B cell (primary cell): ENCODE measurements around the gene EMC10. TPM values are rescaled to one million over a fixed set of nuclear protein-coding genes. Genes with fewer than 3 reads are reported as not detected.

Source experiments
- ATAC-seq: fragments of 200-7000 bp; cut with Tn5 transposase; one replicate; pipeline ENCODE4 v1.10.0; 2021; ENCODE audit warnings: low read depth, mild to moderate bottlenecking, moderate number of reproducible peaks, moderate library complexity
- CTCF ChIA-PET: fragments of 350-600 bp; sonication (Branson Sonifier 250); formaldehyde crosslinking; loops from one replicate; lab custom pipeline; 2021; ENCODE audit warnings: antibody characterized with exemption, inconsistent platforms; lab: Charles Lee
- POLR2A ChIA-PET: fragments of 350-600 bp; sonication (Branson Sonifier 250); formaldehyde crosslinking; loops from one replicate; lab custom pipeline; 2021; ENCODE audit warnings: antibody characterized with exemption; lab: Charles Lee
- DNase-seq: peaks from one replicate; pipeline ENCODE4 v3.0.0; 2013
- H2AFZ ChIP-seq: 2 replicates; pipeline ENCODE4 v1.6.1; 2012; ENCODE audit warnings: mild to moderate bottlenecking, low read depth, low read length; ENCODE audit not compliant: insufficient read depth, poor library complexity, severe bottlenecking
- H3K27ac ChIP-seq, 2 donors: 1 replicate in 1 of 2; 2 replicates in 1 of 2; pipeline ENCODE4 v1.5.1; 2012 to 2013; ENCODE audit warnings: low read length in 2 of 2, mild to moderate bottlenecking in 2 of 2, moderate library complexity in 1 of 2
- H3K27me3 ChIP-seq, 4 experiments: fragments of 200-600 bp in 1 of 4; sonication (generic) in 1 of 4; replicated peaks in 1 of 4; 1 replicate in 2 of 4; 2 replicates in 2 of 4; pipeline versions ENCODE4 v1.6.1 to v1.7.0; 2013 to 2016; ENCODE audit warnings: low read length in 3 of 4, mild to moderate bottlenecking in 2 of 4, mixed read lengths in 1 of 4, moderate library complexity in 1 of 4; ENCODE audit not compliant: insufficient read depth in 4 of 4, control insufficient read depth in 3 of 4; ENCODE audit errors: control extremely low read depth in 1 of 4
- H3K36me3 ChIP-seq, 2 experiments: replicated peaks in 1 of 2; 1 replicate in 1 of 2; 2 replicates in 1 of 2; pipeline versions ENCODE4 v1.6.1 to v1.7.1; 2013; ENCODE audit warnings: low read length in 1 of 2; ENCODE audit not compliant: insufficient read depth in 2 of 2, control insufficient read depth in 1 of 2; ENCODE audit errors: control extremely low read depth in 1 of 2, extremely low read depth in 1 of 2
- H3K4me1 ChIP-seq, 2 donors: fragments of 200-600 bp in 1 of 2; sonication (generic) in 1 of 2; 1 replicate in 1 of 2; 2 replicates in 1 of 2; pipeline versions ENCODE4 v1.5.1 to v1.6.1; 2013 to 2017; ENCODE audit warnings: low read length in 2 of 2; ENCODE audit not compliant: control insufficient read depth in 2 of 2, insufficient read depth in 2 of 2
- H3K4me2 ChIP-seq: replicated peaks from 2 replicates; pipeline ENCODE3; 2012; ENCODE audit warnings: mild to moderate bottlenecking, low read depth, low read length; ENCODE audit not compliant: poor library complexity, severe bottlenecking
- H3K4me3 ChIP-seq, 5 experiments: fragments of 200-600 bp in 1 of 5; sonication (generic) in 1 of 5; 1 replicate in 3 of 5; 2 replicates in 2 of 5; pipeline versions ENCODE4 v1.5.1 to v1.7.0; 2011 to 2016; ENCODE audit warnings: low read length in 4 of 5, mild to moderate bottlenecking in 4 of 5, low read depth in 2 of 5, control low read depth in 1 of 5, moderate library complexity in 1 of 5; ENCODE audit not compliant: insufficient read depth in 1 of 5; ENCODE audit errors: control extremely low read depth in 1 of 5, extremely low read depth in 1 of 5
- H3K79me2 ChIP-seq: fragments of 200-600 bp; sonication (generic); one replicate; pipeline ENCODE4 v1.6.0; 2016; ENCODE audit warnings: low read length; ENCODE audit not compliant: control insufficient read depth, insufficient read depth
- H3K9ac ChIP-seq: fragments of 200-600 bp; sonication (generic); 2 replicates; pipeline ENCODE4 v1.6.1; 2017; ENCODE audit warnings: mild to moderate bottlenecking, low read length, moderate library complexity
- H3K9me3 ChIP-seq, 3 donors: one replicate each; pipeline versions ENCODE4 v1.6.1 to v1.7.1; 2013; ENCODE audit warnings: low read length in 2 of 3; ENCODE audit not compliant: control insufficient read depth in 2 of 3, insufficient read depth in 1 of 3; ENCODE audit errors: control extremely low read depth in 1 of 3
- H4K20me1 ChIP-seq: 2 replicates; pipeline ENCODE4 v1.6.0; 2012; ENCODE audit warnings: mild to moderate bottlenecking, low read length; ENCODE audit not compliant: insufficient read depth, control insufficient read depth, poor library complexity, severe bottlenecking
- H3K27ac Mint-ChIP-seq: one replicate; pipeline ENCODE4 v1.8.0; 2021; ENCODE audit warnings: mixed read lengths
- H3K27me3 Mint-ChIP-seq: one replicate; pipeline ENCODE4 v1.8.0; 2021; ENCODE audit warnings: mixed read lengths
- H3K4me1 Mint-ChIP-seq: one replicate; pipeline ENCODE4 v1.8.0; 2021; ENCODE audit warnings: mixed read lengths
- H3K4me3 Mint-ChIP-seq: one replicate; pipeline ENCODE4 v1.8.0; 2021; ENCODE audit warnings: mixed read lengths
- H3K9me3 Mint-ChIP-seq: one replicate; pipeline ENCODE4 v1.8.0; 2022; ENCODE audit warnings: mixed read lengths; ENCODE audit not compliant: insufficient read depth
- EZH2 ChIP-seq: IDR thresholded peaks from 2 replicates; pipeline ENCODE4 v1.6.1; 2012; ENCODE audit warnings: borderline replicate concordance, low read depth, mild to moderate bottlenecking, moderate library complexity, low read length; ENCODE audit not compliant: insufficient read depth, poor library complexity, severe bottlenecking
- WGBS: methylation state at CpG from one replicate; pipeline ENCODE4 v1.1.5; 2013; ENCODE audit warnings: missing lambda C conversion rate; ENCODE audit not compliant: insufficient coverage; 5-methylcytosine and 5-hydroxymethylcytosine counted together
- intact Hi-C: fragments of 100-400 bp; cut with micrococcal nuclease; formaldehyde crosslinking; loops from one replicate; pipeline ENCODE4 v1.10.0; 2022
- polyA plus RNA-seq: library from polyadenylated mRNA; depleted of rRNA; stranded (reverse); fragments of >200 nt; gene quantifications from 2 replicates; pipeline ENCODE4 v1.2.3, GENCODE V29; 2012
- total RNA-seq, 2 donors: library from RNA; stranded (reverse); fragments of 120-200 nt in 1 of 2; gene quantifications; 1 replicate in 1 of 2; 2 replicates in 1 of 2; pipeline versions ENCODE4 v1.2.3 to v1.2.4, GENCODE V29; 2013 to 2022
- TF ChIP-seq, protein P1 (sequence below): fragments of 200-600 bp; IDR thresholded peaks from one replicate; pipeline ENCODE4 v1.8.0; 2022; ENCODE audit warnings: antibody characterized with exemption, mild to moderate bottlenecking

Gene EMC10
- total and polyA plus RNA-seq, 2 donors (not counting 1 experiment from before 2014, with no cell fraction given) = 51.1 to 88.1 TPM

DNA sequence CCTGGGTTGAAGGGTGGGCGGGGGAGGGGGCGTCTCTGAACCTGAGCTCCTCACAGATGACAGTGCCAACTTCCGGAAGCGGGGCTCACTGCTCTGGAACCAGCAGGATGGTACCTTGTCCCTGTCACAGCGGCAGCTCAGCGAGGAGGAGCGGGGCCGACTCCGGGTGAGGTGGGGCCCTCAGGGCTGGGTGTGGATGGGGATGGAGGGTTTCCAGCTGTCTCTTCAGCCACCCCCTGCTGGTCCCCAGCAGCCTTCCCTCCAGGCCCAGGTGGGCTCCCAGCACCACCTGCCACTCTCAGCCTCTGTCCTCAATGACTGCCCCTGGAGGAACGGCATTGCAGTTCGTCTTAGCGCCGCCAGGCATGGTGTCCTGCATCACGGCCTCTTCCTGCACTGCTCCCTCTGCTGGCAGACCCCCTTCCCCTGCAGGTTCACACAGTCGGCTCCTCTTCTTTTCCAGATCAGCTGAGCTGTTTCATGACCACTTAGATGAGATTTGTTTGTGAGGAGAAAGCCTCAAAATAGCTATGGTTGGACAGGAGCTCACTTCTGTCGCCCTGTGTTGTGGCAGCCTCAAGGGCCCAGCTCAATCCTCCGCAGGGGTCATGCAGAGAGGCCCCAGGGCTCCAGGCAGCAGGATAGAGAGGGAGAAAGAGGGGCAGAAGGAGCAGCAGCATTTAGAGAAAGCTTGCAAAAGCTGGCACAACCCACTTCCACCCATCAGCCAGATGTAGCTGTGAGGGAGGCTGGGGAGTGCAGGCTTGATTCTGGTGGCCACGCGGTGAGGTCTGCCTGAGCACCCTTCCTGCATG lies 2.8 kb downstream of the EMC10 start:
- peaks cover 0 to 11% (median 0%) of the 10 kb centered on the region in 3 donors for H3K9me3 ChIP-seq
- no peak overlapping the region for H3K4me2 ChIP-seq
- no peak for DNase-seq
- TF ChIP-seq, protein P1, sequence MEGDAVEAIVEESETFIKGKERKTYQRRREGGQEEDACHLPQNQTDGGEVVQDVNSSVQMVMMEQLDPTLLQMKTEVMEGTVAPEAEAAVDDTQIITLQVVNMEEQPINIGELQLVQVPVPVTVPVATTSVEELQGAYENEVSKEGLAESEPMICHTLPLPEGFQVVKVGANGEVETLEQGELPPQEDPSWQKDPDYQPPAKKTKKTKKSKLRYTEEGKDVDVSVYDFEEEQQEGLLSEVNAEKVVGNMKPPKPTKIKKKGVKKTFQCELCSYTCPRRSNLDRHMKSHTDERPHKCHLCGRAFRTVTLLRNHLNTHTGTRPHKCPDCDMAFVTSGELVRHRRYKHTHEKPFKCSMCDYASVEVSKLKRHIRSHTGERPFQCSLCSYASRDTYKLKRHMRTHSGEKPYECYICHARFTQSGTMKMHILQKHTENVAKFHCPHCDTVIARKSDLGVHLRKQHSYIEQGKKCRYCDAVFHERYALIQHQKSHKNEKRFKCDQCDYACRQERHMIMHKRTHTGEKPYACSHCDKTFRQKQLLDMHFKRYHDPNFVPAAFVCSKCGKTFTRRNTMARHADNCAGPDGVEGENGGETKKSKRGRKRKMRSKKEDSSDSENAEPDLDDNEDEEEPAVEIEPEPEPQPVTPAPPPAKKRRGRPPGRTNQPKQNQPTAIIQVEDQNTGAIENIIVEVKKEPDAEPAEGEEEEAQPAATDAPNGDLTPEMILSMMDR = peak; percentile 40
- TF ChIP-seq EZH2 = no peak
- Mint-ChIP-seq H3K27me3 (no peaks in the 10 kb centered on the region), H3K27ac (peak overlapping the region; percentile 50), H3K9me3 (no peaks in the 10 kb centered on the region), H3K4me3 (peak overlapping the region; percentile 39), H3K4me1 (peaks cover 29% of the 10 kb centered on the region)
- ATAC-seq = no peak
- ChIA-PET CTCF (interaction anchor here (1.0 to 1.5 kb wide), 5 partner anchors 16 to 150 kb away, joined by 3 to 4 read pairs (median 3); partner anchors contain the start of gene KCNC3), POLR2A (no interaction called here)
- H3K27me3 ChIP-seq = no peaks in the 10 kb centered on the region
- no peak overlapping the region for H2AFZ ChIP-seq
- peaks cover 45% of the 10 kb centered on the region for H3K79me2 ChIP-seq
- H3K9ac ChIP-seq = no peak overlapping the region
- WGBS = 99% methylated on average over 16 of the region's 19 CpGs
- no peak overlapping the region for H3K4me3 ChIP-seq
- H3K4me1 ChIP-seq = peaks cover 14 to 23% of the 10 kb centered on the region in 2 donors
- peaks cover 49% of the 10 kb centered on the region for H4K20me1 ChIP-seq
- peaks cover 0 to 48% of the 10 kb centered on the region in 2 experiments for H3K36me3 ChIP-seq
- intact Hi-C loops = no loop called here
- no peak overlapping the region for H3K27ac ChIP-seq

DNA sequence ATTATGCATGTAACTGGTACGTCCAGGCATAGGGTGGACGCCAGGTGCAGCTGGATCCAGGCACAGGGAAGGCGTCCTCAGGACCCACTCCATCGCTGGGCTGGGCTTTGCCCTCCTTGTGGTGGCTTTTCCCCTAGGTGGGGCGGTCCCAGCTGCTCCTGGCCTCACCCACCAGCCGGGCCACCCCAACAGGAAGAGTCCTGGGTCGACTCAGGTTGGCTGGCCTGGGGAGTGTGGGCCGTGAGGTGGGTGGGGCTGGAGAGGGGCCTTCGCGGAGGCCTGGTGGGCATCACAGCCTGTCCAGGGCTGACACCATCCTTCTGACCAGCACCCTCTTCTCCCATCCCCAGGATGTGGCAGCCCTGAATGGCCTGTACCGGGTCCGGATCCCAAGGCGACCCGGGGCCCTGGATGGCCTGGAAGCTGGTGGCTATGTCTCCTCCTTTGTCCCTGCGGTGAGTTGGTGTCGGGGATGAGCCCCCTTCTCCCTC lies 3.5 kb downstream of the EMC10 start:
- H3K4me3 Mint-ChIP-seq = no peak overlapping the region
- Histone ChIP-seq H3K79me2 (peaks cover 45% of the 10 kb centered on the region), H3K27ac (no peak overlapping the region), H3K9me3 (peaks cover 0 to 11% (median 0%) of the 10 kb centered on the region in 3 donors), H3K4me1 (peaks cover 14 to 23% of the 10 kb centered on the region in 2 donors), H4K20me1 (peaks cover 49% of the 10 kb centered on the region), H3K9ac (no peak overlapping the region), H3K36me3 (peaks cover 0 to 50% of the 10 kb centered on the region in 2 experiments), H3K4me2 (no peak overlapping the region), H2AFZ (no peak overlapping the region), H3K27me3 (no peaks in the 10 kb centered on the region), H3K4me3 (no peak overlapping the region)
- 98% methylated on average over 12 of the region's 16 CpGs for WGBS
- intact Hi-C loops = no loop called here
- no peaks in the 10 kb centered on the region for H3K27me3 Mint-ChIP-seq
- no peak for ATAC-seq
- H3K9me3 Mint-ChIP-seq = no peaks in the 10 kb centered on the region
- peaks cover 29% of the 10 kb centered on the region for H3K4me1 Mint-ChIP-seq
- no peak for TF ChIP-seq EZH2
- TF ChIP-seq, protein P1 = no peak
- no peak overlapping the region for H3K27ac Mint-ChIP-seq
- DNase-seq = no peak
- POLR2A ChIA-PET = no interaction called here
- CTCF ChIA-PET = interaction anchor here (1.1 kb wide), 1 partner anchor 140 kb away, joined by 3 read pairs; no protein-coding TSS in a partner anchor
